ENCODE data around the gene SERPING1.

- TF ChIP-seq HDGF (IDR thresholded peaks at IDR 0.05; ENCODE audit: borderline replicate concordance) (no peak), ELF4 (IDR thresholded peaks at IDR 0.05) (no peak), TARDBP (IDR thresholded peaks at IDR 0.05) (no peak), FOXM1 (IDR thresholded peaks at IDR 0.05; ENCODE audit: borderline replicate concordance) (no peak), L3MBTL2 (conservative IDR thresholded peaks at IDR 0.05) (no peak), SP1 (IDR thresholded peaks at IDR 0.05) (no peak)
Measured at GRCh38 chr11:57646194-57646798, 48.8 kb downstream of the SERPING1 start.

All from HEK293T (cell line).